ENCODE data around the gene PRRT3. TPM values are rescaled to one million over a fixed set of nuclear protein-coding genes. Genes with fewer than 3 reads are reported as not detected.

The PRRT3 gene
- total RNA-seq, 1 experiment from 2014 or later: 1.6 TPM

DNA sequence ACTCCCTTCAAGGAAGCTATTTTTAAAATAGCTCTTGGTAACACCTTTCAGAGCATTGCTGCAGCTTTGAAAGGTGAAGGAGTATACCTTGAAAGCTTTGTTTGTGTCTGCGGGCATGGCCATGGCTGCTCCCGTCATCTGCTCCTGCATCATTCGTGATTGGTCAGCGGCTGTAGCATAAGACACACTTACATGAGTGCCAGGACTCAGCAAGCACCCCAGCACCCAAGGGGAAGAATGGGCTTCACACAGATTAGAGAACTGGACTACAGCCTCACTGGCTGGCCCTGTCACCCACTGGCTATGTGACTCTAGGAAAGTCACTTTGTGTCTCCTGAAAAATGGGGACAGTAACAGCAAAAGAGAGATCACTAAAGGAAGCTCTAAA lies 17.4 kb upstream of the PRRT3 start:
- Mint-ChIP-seq H3K9me3 (ENCODE audit: low read depth, unreplicated experiment) (no peaks in the 10 kb centered on the region), H3K4me1 (ENCODE audit: low read depth, unreplicated experiment) (peaks cover 13% of the 10 kb centered on the region), H3K27me3 (ENCODE audit: unreplicated experiment) (no peaks in the 10 kb centered on the region), H3K27ac (ENCODE audit: unreplicated experiment) (peak overlapping the region; percentile 62), H3K36me3 (ENCODE audit: insufficient read depth, unreplicated experiment) (peaks cover 38% of the 10 kb centered on the region), H3K4me3 (ENCODE audit: low read depth, unreplicated experiment) (no peak overlapping the region)
- intact Hi-C loops (cut with micrococcal nuclease; ENCODE audit: unreplicated experiment): no loop called here
- BruUV-seq (replicated peaks): no TSS peak
- CTCF ChIA-PET: no interaction called here
- no peak for DNase-seq
- TF ChIP-seq, protein P1, sequence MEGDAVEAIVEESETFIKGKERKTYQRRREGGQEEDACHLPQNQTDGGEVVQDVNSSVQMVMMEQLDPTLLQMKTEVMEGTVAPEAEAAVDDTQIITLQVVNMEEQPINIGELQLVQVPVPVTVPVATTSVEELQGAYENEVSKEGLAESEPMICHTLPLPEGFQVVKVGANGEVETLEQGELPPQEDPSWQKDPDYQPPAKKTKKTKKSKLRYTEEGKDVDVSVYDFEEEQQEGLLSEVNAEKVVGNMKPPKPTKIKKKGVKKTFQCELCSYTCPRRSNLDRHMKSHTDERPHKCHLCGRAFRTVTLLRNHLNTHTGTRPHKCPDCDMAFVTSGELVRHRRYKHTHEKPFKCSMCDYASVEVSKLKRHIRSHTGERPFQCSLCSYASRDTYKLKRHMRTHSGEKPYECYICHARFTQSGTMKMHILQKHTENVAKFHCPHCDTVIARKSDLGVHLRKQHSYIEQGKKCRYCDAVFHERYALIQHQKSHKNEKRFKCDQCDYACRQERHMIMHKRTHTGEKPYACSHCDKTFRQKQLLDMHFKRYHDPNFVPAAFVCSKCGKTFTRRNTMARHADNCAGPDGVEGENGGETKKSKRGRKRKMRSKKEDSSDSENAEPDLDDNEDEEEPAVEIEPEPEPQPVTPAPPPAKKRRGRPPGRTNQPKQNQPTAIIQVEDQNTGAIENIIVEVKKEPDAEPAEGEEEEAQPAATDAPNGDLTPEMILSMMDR (IDR thresholded peaks at IDR 0.05; ENCODE audit: unreplicated experiment): no peak

DNA sequence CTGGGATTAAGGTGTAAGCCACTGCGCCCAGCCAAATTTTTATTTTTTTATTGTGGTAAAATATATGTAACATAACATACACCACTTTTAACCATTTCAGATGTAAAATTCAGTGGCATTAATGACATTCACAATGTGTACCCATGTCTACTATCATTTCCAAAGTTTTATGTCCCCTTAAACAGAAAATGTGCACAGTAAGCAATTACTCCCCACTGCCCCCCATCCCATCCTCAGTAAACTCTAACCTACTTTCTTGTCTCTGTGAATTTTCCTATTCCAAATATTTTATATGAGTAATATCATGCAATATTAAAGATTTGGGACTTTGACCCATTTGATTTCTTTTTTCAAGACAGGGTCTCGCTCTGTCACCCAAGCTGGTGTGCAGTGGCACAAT lies 14.6 kb upstream of the PRRT3 start:
- H3K4me1 Mint-ChIP-seq (ENCODE audit: low read depth, unreplicated experiment): peaks cover 13% of the 10 kb centered on the region
- H3K4me3 Mint-ChIP-seq (ENCODE audit: low read depth, unreplicated experiment): no peak overlapping the region
- TF ChIP-seq, protein P1 (IDR thresholded peaks at IDR 0.05; ENCODE audit: unreplicated experiment): no peak
- DNase-seq: no peak
- no TSS peak for BruUV-seq (replicated peaks)
- H3K36me3 Mint-ChIP-seq (ENCODE audit: insufficient read depth, unreplicated experiment): peaks cover 34% of the 10 kb centered on the region
- CTCF ChIA-PET: interaction anchor here (0.9 kb wide), 1 partner anchor 13 kb away, joined by 3 read pairs; no protein-coding TSS in a partner anchor
- no peaks in the 10 kb centered on the region for H3K9me3 Mint-ChIP-seq (ENCODE audit: low read depth, unreplicated experiment)
- H3K27ac Mint-ChIP-seq (ENCODE audit: unreplicated experiment): no peak overlapping the region
- intact Hi-C loops (cut with micrococcal nuclease; ENCODE audit: unreplicated experiment): no loop called here
- no peaks in the 10 kb centered on the region for H3K27me3 Mint-ChIP-seq (ENCODE audit: unreplicated experiment)

DNA sequence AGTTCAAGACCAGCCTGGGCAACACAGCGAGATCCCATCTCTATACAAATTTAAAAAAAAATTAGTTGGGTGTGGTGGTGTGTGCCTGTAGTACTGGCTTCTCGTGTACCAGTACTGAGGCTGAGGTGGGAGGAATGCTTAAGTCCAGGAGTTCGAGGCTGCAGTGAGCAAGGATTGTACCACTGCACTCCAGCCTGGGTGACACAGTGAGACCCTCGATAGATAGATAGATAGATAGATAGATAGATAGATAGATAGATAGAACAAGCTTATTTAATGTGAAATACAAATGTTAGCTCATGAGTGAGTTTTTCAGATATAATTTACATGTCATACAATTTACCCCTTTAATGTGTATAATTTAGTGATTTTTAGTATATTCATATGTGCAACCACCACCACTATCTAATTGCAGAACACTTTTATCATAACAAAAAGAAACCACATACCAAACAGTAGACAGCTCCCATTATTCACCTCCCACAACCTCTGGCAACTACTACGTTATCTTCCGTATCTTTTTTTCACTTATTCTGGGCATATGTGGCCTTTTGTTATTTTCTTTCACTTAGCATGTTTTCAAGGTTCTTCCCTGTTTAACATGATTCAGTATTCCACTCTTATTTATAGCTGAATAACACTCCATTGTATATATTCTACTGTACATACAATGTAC lies 13.1 kb upstream of the PRRT3 start:
- intact Hi-C loops (cut with micrococcal nuclease; ENCODE audit: unreplicated experiment): no loop called here
- Mint-ChIP-seq H3K36me3 (ENCODE audit: insufficient read depth, unreplicated experiment) (peaks cover 31% of the 10 kb centered on the region), H3K27ac (ENCODE audit: unreplicated experiment) (no peak overlapping the region), H3K9me3 (ENCODE audit: low read depth, unreplicated experiment) (no peaks in the 10 kb centered on the region), H3K4me3 (ENCODE audit: low read depth, unreplicated experiment) (no peak overlapping the region), H3K4me1 (ENCODE audit: low read depth, unreplicated experiment) (peaks cover 8% of the 10 kb centered on the region), H3K27me3 (ENCODE audit: unreplicated experiment) (no peaks in the 10 kb centered on the region)
- CTCF ChIA-PET: interaction anchor here (0.5 to 0.7 kb wide), 2 partner anchors 12 to 22 kb away, joined by 3 to 4 read pairs; no protein-coding TSS in a partner anchor
- no peak for DNase-seq
- TF ChIP-seq, protein P1 (IDR thresholded peaks at IDR 0.05; ENCODE audit: unreplicated experiment): no peak
- BruUV-seq (replicated peaks): no TSS peak

DNA sequence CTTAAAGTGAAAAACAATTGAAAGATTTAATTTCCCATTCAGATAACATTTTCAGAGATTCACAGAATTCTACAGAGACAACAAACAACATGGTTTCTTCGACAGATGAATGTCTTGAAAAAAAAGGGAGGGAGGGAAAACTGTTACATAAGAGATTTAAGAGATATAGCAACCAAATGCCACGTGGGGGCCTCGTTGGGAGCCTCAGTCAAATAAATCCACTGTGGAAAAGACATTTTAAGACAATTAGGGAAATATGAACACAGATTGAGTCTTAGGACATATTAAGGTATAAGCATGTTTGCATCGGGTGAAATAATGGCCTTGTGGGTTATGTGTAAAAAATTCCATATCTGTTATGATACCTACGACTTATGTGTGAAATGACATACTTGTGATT lies 5.0 kb upstream of the PRRT3 start:
- peaks cover 13% of the 10 kb centered on the region for H3K4me1 Mint-ChIP-seq (ENCODE audit: low read depth, unreplicated experiment)
- CTCF ChIA-PET: no interaction called here
- no peaks in the 10 kb centered on the region for H3K9me3 Mint-ChIP-seq (ENCODE audit: low read depth, unreplicated experiment)
- intact Hi-C loops (cut with micrococcal nuclease; ENCODE audit: unreplicated experiment): no loop called here
- no TSS peak for BruUV-seq (replicated peaks)
- no peak for DNase-seq
- TF ChIP-seq, protein P1 (IDR thresholded peaks at IDR 0.05; ENCODE audit: unreplicated experiment): no peak
- H3K4me3 Mint-ChIP-seq (ENCODE audit: low read depth, unreplicated experiment): no peak overlapping the region
- H3K27me3 Mint-ChIP-seq (ENCODE audit: unreplicated experiment): no peaks in the 10 kb centered on the region
- H3K27ac Mint-ChIP-seq (ENCODE audit: unreplicated experiment): no peak overlapping the region
- peaks cover 13% of the 10 kb centered on the region for H3K36me3 Mint-ChIP-seq (ENCODE audit: insufficient read depth, unreplicated experiment)

All from Calu3 (cell line).